GM19467 (cell line): ENCODE measurements around the gene STAT1.

ENCODE experiments used
- ATAC-seq: cut with Tn5 transposase; IDR thresholded peaks from one replicate; pipeline ENCODE4 v1.9.1; 2021; ENCODE audit warnings: mild to moderate bottlenecking, moderate library complexity; ENCODE audit not compliant: unreplicated experiment

The STAT1 gene

GRCh38 chr2:190927301-190927700, 86.7 kb downstream of the STAT1 start:
- ATAC-seq: no peak

DNA sequence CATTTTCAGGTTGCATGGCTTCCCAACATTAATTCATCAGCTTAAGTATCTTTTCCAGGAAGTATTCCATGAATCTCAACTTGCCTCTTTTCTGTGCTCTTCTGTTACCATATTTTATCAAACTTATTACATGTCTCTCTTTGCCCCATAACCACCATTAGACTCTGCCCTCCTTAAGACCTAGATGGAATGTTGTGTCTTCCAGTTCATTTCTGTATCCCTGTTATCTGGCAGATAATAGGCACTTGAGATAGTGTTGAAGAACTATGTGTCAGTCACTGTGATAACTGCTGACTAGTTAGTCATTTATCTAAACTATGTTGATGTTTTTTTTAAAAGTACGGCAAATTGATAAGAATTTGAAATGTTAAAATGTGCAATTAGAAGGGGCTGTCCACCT, 91.6 kb downstream of the STAT1 start:
- ATAC-seq: no peak

GRCh38 chr2:190920085-190920484, 93.9 kb downstream of the STAT1 start:
- no peak for ATAC-seq
